ENCODE measurements around the gene BICRA. TPM values are rescaled to one million over a fixed set of nuclear protein-coding genes. Genes with fewer than 3 reads are reported as not detected.

BICRA gene
- total and polyA plus RNA-seq, 2 donors (not counting 1 experiment from before 2014, with no cell fraction given), result 14.1 to 34.7 TPM

DNA sequence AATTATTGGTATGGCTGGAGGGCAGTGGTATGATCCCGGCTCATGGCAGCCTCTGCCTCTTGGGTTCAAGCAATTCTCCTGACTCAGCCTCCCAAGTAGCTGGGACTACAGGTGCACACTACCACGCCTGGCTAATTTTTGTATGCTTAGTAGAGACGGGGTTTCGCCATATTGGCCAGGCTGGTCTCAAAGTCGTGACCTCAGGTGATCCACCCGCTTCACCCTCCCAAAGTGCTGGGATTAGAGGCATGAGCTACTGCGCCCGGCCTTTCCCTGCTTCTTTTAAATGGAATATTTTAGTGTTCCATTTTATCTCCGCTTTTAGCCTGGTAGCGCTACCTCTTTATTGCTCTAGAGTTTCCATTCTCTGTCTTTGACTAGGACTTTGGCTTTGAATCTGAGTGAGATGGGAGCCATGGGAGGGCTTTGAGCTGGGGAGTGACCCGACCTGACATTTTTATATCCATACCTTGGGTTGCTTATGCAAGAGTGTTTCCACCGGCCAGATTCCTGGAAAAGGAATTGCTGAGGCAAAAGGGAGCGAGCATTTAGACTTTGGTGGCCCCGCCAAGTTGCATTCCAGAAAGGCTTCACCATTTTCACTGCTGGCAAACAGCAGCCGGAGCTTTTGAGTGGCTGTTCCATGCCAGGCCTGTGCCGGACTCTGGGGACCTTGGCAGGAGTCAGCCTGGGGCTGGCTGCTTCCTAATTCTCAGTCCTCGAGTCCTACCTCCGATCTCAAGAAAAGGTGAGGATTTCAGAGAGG is 22.9 kb downstream of the BICRA start:
- Histone ChIP-seq H3K27me3 (replicated peaks in 1 of 4; ENCODE audit: control extremely low read depth in 1 of 4, control insufficient read depth in 3 of 4, insufficient read depth in 4 of 4, low read length in 3 of 4) (no peaks in the 10 kb centered on the region), H4K20me1 (ENCODE audit: control insufficient read depth, insufficient read depth, low read length, poor library complexity, severe bottlenecking) (peaks cover 88% of the 10 kb centered on the region), H3K9me3 (ENCODE audit: control extremely low read depth in 1 of 3, control insufficient read depth in 2 of 3, insufficient read depth in 1 of 3, low read length in 2 of 3) (no peaks in the 10 kb centered on the region), H3K4me2 (replicated peaks; ENCODE audit: low read depth, low read length, poor library complexity, severe bottlenecking) (no peak overlapping the region), H3K36me3 (replicated peaks in 1 of 2; ENCODE audit: control extremely low read depth in 1 of 2, control insufficient read depth in 1 of 2, extremely low read depth in 1 of 2, insufficient read depth in 2 of 2, low read length in 1 of 2) (peaks cover 0 to 5% of the 10 kb centered on the region in 2 experiments), H2AFZ (ENCODE audit: insufficient read depth, low read depth, low read length, poor library complexity, severe bottlenecking) (no peak overlapping the region), H3K4me3 (ENCODE audit: control extremely low read depth in 1 of 5, extremely low read depth in 1 of 5, insufficient read depth in 1 of 5, low read depth in 2 of 5, low read length in 4 of 5) (no peak overlapping the region), H3K79me2 (ENCODE audit: control insufficient read depth, insufficient read depth, low read length) (peaks cover 94% of the 10 kb centered on the region), H3K27ac (ENCODE audit: low read length in 2 of 2) (no peak overlapping the region), H3K9ac (ENCODE audit: low read length) (no peak overlapping the region), H3K4me1 (ENCODE audit: control insufficient read depth in 2 of 2, insufficient read depth in 2 of 2, low read length in 2 of 2) (no peaks in the 10 kb centered on the region)
- ATAC-seq (ENCODE audit: low read depth) (no peak), DNase-seq (no peak)
- 98% methylated on average over 11 of the region's 18 CpGs for WGBS (ENCODE audit: insufficient coverage)
- CTCF ChIA-PET, result no interaction called here
- intact Hi-C loops (cut with micrococcal nuclease), result no loop called here
- Mint-ChIP-seq H3K27me3 (no peaks in the 10 kb centered on the region), H3K4me1 (peaks cover 31% of the 10 kb centered on the region), H3K9me3 (ENCODE audit: insufficient read depth) (no peaks in the 10 kb centered on the region), H3K27ac (no peak overlapping the region), H3K4me3 (no peak overlapping the region)
- POLR2A ChIA-PET, result no interaction called here
- TF ChIP-seq EZH2 (IDR thresholded peaks at IDR 0.05; ENCODE audit: borderline replicate concordance, insufficient read depth, low read depth, low read length, poor library complexity, severe bottlenecking), result no peak
- TF ChIP-seq, protein P1, sequence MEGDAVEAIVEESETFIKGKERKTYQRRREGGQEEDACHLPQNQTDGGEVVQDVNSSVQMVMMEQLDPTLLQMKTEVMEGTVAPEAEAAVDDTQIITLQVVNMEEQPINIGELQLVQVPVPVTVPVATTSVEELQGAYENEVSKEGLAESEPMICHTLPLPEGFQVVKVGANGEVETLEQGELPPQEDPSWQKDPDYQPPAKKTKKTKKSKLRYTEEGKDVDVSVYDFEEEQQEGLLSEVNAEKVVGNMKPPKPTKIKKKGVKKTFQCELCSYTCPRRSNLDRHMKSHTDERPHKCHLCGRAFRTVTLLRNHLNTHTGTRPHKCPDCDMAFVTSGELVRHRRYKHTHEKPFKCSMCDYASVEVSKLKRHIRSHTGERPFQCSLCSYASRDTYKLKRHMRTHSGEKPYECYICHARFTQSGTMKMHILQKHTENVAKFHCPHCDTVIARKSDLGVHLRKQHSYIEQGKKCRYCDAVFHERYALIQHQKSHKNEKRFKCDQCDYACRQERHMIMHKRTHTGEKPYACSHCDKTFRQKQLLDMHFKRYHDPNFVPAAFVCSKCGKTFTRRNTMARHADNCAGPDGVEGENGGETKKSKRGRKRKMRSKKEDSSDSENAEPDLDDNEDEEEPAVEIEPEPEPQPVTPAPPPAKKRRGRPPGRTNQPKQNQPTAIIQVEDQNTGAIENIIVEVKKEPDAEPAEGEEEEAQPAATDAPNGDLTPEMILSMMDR (IDR thresholded peaks at IDR 0.05), result no peak

DNA sequence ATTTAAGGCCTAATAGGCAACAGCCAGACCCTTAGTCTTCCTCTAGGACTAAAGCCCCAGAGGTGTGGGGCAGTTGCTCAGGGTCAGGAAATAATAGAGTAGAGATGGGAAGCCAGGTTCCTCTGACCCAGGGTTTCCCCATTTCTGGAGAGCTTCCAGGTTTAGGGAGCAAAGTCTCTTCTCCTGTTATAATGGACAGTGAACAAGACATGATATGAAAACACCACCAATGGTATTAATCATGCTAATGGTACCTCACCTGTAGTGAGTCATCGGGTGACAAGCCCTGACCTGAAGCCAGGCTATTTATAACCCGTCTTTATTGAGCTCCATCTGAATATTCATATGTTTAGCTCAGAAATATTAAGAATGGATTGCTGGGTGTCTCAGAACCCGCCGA is 24.6 kb downstream of the BICRA start:
- Histone ChIP-seq H3K9me3 (ENCODE audit: control extremely low read depth in 1 of 3, control insufficient read depth in 2 of 3, insufficient read depth in 1 of 3, low read length in 2 of 3) (no peaks in the 10 kb centered on the region), H3K4me1 (ENCODE audit: control insufficient read depth in 2 of 2, insufficient read depth in 2 of 2, low read length in 2 of 2) (no peaks in the 10 kb centered on the region), H2AFZ (ENCODE audit: insufficient read depth, low read depth, low read length, poor library complexity, severe bottlenecking) (no peak overlapping the region), H3K4me3 (ENCODE audit: control extremely low read depth in 1 of 5, extremely low read depth in 1 of 5, insufficient read depth in 1 of 5, low read depth in 2 of 5, low read length in 4 of 5) (no peak overlapping the region), H3K79me2 (ENCODE audit: control insufficient read depth, insufficient read depth, low read length) (peaks cover 95% of the 10 kb centered on the region), H4K20me1 (ENCODE audit: control insufficient read depth, insufficient read depth, low read length, poor library complexity, severe bottlenecking) (peaks cover 88% of the 10 kb centered on the region), H3K27me3 (replicated peaks in 1 of 4; ENCODE audit: control extremely low read depth in 1 of 4, control insufficient read depth in 3 of 4, insufficient read depth in 4 of 4, low read length in 3 of 4) (no peaks in the 10 kb centered on the region), H3K27ac (ENCODE audit: low read length in 2 of 2) (no peak overlapping the region), H3K4me2 (replicated peaks; ENCODE audit: low read depth, low read length, poor library complexity, severe bottlenecking) (no peak overlapping the region), H3K36me3 (replicated peaks in 1 of 2; ENCODE audit: control extremely low read depth in 1 of 2, control insufficient read depth in 1 of 2, extremely low read depth in 1 of 2, insufficient read depth in 2 of 2, low read length in 1 of 2) (peaks cover 0 to 3% of the 10 kb centered on the region in 2 experiments), H3K9ac (ENCODE audit: low read length) (no peak overlapping the region)
- ChIA-PET CTCF (interaction anchor here (0.7 kb wide), 1 partner anchor 161 kb away, joined by 5 read pairs; no protein-coding TSS in a partner anchor), POLR2A (interaction anchor here (0.6 kb wide), 1 partner anchor 17 kb away, joined by 3 read pairs; no protein-coding TSS in a partner anchor)
- no peak overlapping the region for H3K4me3 Mint-ChIP-seq
- ATAC-seq (ENCODE audit: low read depth) (no peak), DNase-seq (no peak)
- no peaks in the 10 kb centered on the region for H3K27me3 Mint-ChIP-seq
- H3K4me1 Mint-ChIP-seq, result peaks cover 19% of the 10 kb centered on the region
- no peaks in the 10 kb centered on the region for H3K9me3 Mint-ChIP-seq (ENCODE audit: insufficient read depth)
- 100% methylated on average over 2 of the region's 4 CpGs for WGBS (ENCODE audit: insufficient coverage)
- no peak overlapping the region for H3K27ac Mint-ChIP-seq
- TF ChIP-seq, protein P1 (IDR thresholded peaks at IDR 0.05), result no peak
- no peak for TF ChIP-seq EZH2 (IDR thresholded peaks at IDR 0.05; ENCODE audit: borderline replicate concordance, insufficient read depth, low read depth, low read length, poor library complexity, severe bottlenecking)
- intact Hi-C loops (cut with micrococcal nuclease), result no loop called here
